Anterior cingulate cortex (tissue), 58 donors: ENCODE data around the gene ARMC7.

Experiments used
- DNase-seq, 58 donors: peaks; one replicate each; lab custom pipeline; 2025; lab: John Stamatoyannopoulos, UW

ARMC7 gene

DNA sequence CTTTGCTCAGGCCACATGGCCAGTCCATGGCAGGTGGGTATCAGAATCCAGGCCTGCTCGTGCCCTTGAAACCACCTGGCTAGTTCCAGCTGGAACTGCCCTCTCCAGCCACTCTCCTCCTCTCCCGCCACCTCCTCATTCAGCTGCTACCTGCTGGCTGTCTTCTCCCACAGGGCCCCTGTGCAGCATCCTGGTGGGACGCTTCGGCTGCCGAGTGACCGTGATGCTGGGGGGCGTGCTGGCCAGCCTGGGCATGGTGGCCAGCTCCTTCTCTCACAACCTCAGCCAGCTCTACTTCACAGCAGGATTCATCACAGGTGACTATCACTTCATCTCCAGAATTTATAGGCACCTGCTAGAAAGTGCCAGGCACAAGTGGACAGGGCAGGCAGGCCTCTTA, 11.9 kb upstream of the ARMC7 start:
- DNase-seq: no peak

DNA sequence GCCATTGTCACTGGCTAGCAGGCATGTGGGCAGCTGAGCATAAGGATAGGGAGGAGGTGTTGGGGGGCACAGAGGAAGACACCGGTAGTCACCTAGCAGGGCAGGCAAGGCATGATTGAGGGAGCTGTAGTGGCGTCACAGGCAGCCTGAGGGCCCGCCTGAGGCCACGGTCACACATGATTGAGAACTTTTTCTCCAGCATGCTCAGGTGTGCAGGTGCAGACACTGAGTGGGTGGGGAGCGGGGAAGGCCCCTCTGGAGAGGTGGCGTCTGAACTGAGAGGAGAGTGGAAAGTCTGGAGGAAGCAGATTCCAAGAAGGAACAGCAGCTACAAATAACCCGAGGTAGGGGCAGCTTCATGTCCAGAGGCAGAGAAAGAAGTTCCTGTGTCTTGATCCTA, 10.9 kb upstream of the ARMC7 start:
- no peak for DNase-seq

DNA sequence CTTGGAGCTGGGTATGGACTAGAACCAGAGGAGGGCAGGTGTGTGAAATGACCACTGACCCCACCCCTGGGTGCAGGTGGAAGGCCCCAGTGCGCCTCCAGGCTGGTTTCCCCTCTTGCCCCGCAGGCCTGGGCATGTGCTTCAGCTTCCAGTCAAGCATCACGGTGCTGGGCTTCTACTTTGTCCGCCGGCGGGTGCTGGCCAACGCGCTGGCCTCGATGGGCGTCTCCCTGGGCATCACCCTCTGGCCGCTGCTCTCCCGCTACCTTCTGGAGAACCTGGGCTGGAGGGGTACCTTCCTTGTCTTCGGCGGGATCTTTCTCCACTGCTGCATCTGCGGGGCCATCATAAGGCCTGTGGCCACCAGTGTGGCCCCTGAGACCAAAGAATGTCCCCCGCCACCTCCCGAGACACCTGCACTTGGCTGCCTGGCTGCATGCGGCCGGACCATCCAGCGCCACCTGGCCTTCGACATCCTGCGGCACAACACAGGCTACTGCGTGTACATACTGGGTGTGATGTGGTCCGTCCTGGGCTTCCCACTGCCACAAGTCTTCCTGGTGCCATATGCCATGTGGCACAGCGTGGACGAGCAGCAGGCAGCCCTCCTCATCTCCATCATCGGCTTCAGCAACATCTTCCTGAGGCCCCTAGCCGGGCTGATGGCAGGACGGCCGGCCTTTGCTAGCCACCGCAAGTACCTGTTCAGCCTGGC, 9.7 kb upstream of the ARMC7 start:
- DNase-seq: no peak

DNA sequence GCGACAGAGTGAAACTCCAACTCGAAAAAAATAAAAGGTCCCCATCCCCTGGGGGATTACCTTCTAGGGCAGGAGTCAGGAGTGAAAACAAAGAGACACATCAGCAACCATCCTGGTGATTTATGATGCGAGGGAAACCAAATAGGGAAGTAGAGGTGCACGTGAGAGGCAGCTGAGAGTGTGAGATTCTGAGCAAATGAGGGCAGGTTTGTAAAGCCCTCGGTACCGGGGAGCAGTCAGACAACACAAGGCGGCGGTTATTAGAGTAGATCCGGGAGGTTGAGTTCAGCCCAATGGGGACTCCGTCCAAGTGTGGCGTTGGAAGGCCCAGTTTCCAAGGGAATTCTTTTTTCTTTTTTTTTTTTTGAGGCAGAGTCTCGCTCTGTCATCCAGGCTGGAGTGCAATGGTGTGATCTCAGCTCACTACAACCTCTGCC, 7.4 kb upstream of the ARMC7 start:
- no peak for DNase-seq

DNA sequence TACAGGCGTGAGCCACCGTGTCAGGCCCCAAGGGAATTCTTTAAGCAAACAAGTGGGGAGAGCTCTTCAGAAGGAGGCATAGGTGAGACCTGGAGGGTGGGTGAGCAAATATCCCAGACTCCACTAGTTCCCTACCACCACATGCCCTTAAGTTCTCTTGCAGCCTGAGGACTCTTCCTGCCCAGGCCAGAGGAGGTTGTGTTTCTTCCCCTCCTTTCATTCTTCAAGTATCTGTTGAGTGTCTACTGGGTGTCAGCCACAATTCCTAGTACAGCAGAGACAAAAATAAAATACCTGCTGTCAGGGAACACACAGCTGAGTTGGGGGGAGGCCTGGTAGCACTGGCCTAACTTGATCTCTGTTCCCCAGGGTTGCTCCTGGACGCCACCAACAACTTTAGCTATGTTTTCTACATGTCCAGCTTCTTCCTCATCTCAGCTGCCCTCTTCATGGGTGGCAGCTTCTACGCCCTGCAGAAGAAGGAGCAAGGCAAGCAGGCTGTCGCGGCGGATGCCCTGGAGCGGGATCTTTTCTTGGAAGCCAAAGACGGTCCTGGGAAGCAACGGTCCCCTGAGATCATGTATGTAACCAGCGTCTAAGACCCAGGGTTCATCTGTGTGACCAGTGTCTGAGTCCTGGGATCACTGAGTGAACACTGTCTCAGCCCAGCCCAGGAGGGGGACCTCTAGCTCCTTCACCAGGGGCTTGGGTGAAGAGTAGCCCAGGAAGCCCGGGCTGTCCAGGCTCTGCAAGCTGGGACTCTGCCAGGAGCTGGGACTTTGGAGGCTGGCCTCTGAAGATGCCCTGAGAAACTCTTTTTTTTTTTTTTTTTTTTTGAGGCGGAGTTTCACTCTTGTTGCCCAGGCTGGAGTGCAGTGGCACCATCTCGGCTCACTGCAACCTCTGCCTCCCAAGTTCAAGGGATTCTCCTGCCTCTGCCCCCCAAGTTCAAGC, 5.9 kb upstream of the ARMC7 start:
- no peak for DNase-seq

DNA sequence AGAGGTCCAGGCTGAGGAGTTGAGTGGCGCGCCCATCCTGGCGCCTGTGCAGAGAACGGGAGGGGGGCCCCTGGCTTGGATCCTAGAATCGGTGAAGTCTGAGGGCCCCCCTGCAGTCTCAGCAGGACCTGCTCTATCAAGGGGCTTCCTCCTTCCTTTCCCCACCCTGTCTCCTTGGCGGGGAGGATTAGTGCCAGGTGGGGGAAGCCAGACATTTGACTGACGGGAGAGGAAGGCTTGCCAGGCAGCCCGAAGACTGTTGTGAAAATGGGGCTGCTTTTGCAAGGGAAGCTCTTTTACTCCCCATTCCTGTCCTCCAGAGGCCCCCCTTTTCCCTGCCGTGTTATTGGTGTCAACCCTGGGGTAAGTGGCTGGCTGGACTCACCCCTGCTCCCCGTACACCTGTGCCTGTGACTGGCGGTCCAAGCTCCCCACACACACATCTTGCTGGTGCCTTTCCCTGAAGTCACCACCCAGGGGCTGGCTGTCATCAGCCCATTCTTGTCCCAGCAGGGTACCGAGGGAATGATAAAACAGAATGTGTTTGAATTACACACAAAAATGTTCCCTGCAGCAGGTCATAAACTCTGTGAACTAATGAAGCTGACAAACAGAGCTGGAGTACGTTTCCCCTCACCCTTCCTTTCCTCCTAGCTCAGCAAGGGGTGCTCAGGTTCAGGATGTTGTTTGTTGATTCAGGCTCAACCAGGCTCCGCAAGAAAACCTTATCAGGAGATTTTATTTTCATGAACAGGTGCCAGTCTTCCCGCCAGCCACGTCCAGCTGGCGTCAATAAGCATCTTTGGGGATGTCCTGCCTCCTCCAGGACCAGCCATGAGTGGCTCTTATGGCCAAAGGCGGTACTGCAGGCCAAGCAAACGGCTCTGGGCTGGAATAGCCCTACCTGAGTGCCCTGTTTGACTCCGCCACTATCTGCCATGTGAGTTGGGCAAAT, 4.4 kb upstream of the ARMC7 start:
- DNase-seq: peak in 5 of 58 donors; percentile 5 to 23 (median 17)

DNA sequence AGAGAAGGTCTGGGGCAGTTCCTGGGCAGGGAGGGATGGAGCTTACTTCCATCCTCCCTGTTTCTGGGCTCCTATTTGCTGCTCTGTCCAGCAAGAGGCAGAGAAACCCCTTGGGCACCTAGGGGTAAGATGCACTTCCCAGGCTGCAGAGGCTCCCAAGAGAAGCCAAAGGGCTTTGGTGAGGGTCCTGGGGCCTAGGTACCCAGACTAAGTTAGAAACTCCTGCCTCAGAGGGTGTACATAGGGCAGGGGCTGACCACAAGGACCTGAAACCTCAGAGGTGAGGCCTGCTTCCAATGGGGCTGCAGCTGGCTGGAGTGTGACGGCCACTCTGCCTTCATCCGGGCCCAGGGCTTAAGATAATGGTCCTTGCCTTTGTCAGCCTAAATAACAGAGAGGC, 1.6 kb upstream of the ARMC7 start:
- no peak for DNase-seq

DNA sequence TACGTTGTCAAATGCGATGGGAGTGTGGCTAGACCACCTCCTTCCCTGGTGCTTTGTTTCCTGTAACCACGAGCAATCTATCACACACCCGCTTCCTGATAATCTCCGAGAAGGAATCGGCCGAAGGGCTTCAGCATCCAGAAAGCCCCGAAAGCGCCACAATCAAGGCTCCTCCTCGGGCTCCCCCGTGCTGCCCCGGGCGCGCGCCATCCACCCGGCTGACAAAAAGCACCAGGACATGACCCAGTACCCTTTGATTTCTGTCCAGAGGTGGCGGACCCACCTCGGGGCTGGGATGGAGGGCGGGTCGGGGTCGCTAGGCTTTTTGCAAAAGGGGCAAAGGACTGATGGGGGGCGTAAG, 743 bp upstream of the ARMC7 start:
- DNase-seq: no peak

DNA sequence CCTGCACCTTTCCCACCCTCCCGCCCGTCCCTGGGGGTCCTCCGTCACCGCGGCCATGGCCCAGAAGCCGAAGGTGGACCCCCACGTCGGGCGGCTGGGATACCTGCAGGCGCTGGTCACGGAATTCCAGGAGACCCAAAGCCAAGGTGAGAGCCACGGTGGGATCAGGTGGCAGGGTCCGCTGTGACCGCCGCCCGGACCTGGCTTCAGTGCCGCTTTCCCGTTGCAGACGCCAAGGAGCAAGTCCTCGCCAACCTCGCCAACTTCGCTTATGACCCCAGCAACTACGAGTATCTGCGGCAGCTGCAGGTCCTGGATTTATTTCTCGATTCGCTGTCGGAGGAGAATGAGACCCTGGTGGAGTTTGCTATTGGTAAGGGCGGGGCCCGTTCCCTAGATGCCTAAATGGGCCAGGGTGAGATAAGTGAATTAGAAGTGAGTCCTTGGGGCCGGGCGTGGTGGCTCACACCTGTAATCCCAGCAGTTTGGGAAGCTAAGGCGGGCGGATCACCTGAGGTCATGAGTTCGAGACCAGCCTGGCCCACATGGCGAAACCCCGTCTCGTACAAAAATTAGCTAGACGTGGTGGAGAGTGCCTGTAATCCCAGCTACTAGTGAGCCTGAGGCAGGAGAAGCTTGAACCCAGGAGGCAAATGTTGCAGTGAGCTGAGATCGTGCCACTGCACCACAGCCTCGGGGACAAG, 617 bp downstream of the ARMC7 start:
- DNase-seq: peak in 1 of 58 donors; percentile 35

DNA sequence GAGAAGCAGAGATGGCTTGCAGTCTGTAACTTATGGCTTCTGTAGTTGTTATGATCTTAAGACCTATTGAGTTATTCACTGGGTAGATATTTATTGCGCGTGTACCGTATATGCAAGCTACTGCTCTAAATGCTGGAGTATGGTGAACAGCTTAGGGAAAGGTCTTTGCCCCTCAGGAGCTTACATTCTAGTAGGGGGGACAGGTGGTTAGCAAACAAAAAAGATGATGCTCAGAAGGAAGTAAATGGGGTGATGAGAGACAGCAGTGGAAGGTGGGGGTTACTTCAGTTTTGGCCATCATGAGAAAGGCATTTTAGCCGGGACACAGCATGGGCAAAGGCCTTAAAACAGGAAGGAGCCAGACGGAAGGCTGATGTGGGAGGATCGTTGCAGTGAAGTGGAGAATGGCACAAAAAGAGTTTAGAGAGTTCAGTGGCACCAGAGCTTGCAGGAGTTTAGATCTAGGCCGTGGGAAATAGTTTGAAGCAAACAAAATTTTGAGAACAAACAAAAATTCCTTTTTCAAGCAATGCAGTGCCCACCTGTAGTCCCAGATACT, 2.1 kb downstream of the ARMC7 start:
- no peak for DNase-seq

DNA sequence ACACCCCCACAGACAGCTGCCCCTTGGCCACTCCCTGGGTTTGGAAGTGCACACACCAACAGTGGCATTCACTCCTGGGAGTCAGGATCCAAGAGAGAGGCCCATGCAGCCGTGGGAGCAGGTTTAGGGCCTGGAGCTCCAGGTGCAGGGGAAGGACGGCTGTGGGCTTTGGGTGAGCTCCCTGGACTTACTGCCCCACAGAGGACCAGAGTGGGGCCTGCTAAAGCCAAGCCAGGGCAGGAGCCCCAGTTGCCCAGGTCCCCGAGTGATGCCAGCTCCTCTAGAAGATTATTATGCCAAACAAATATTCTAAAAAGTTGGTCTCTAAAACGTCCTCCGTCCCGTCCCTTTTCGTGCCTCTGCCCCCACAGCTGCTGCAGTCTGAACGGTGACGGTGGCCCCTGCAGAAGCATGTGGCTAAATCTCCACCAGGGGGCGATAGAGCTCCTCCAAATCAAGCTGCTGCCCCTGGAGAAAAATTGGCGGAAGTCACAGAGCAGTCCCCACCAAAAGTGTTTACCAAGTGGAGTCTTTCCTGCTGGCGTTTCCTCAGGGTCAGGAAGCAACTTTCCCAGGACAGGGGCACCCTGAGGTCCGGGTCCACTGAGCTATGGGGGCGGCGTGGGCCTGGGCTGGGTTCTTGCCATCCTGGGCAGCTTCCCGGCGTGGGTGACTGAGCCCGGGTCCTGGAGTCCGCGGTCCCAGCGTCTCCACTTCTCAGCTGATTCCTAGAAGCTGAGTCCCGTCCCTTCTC, 4.2 kb downstream of the ARMC7 start:
- peak in 56 of 58 donors; percentile 47 to 94 (median 78) for DNase-seq

DNA sequence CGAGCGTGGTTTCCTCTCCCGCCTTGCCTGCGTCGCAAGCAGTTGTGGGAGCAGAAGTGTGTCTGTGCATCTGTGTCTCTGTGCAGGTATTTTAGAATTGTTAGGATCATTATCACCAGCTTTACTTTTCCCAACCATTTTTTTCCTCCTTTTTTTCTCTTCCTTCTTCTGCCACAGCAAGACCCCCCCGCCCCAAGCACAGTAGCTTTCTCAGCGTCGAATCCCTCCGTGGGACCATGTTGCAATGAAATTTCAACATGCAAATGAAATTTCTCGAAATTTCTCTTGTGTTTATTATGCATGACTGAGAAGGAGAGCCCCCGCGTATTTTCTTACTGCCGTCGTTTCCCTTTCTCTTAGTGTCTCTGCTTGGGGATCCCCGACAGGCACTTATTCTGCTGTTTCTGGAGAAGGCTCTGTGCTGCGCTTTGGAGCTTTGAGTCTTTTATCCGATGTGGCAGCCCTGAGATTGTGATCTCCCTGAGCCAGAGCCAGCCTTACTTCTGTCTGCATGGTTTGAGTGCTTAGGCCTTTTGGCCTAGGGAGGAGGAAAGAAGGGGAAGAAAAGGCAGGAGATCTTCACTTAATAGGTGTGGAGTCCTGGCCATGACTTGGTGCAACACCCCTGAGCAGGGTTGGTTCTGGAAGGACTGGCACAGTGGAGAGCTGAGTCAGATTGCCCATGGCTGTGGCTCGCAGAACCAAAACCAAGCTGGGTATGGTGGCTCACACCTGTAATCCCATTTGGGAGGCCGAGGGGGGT, 5.0 kb downstream of the ARMC7 start:
- no peak for DNase-seq

DNA sequence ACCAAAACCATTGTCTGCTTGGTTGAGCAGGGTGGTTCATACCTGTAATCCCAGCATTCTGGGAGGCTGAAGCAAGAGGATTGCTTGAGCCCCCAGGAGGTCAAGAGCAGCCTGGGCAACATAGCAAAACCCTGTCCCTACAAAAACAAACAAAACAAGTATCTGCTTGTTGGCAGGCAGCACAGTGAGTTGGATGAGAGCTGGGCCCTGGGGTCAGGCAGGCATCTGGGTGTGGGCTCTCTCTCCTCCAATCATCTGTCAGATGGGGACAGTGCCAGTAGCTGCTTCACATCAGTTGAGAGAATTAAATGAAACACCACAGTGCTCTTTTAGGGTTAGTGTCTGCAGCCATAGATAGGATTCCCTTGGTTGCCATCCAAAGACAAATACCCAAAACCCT, 5.8 kb downstream of the ARMC7 start:
- DNase-seq: no peak

DNA sequence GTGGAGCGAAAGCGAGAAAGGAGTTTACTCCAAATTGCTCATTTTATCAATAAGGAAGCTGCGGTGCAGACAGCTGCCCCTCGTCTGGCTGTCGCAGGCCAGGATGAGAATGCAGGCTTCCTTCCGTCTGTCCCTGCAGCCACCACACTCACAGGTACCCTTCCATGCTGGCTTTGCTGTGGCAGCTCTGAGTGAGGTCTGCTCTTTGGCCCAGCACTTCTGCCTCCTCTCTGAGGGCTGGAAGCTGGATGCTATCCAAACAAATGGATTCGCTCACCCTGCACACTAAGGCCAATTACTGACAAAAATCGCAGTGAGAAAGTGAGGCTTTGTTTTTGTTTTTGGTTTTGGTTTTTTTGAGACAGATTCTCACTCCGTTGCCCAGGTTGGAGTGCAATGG, 7.0 kb downstream of the ARMC7 start:
- no peak for DNase-seq

DNA sequence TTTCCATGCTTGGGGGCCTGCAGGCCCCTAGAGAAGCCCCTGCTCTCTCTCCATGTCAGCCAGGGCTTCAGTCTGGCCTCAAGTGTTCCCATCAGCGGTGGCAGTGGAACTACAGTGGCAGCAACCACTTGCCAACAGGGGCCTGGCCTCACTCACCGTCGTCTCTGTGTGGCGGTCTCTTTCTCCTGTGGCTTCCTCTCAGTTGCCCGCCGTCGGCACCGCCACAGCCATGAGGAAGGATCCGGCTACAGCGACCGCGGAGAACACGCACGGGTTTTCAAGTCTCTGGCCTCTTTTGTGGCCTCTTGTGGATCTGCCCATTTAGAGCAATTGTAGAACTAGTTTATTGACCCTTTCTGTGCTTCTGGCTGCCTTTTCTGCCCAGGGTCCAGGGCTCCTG, 8.5 kb downstream of the ARMC7 start:
- DNase-seq: no peak

DNA sequence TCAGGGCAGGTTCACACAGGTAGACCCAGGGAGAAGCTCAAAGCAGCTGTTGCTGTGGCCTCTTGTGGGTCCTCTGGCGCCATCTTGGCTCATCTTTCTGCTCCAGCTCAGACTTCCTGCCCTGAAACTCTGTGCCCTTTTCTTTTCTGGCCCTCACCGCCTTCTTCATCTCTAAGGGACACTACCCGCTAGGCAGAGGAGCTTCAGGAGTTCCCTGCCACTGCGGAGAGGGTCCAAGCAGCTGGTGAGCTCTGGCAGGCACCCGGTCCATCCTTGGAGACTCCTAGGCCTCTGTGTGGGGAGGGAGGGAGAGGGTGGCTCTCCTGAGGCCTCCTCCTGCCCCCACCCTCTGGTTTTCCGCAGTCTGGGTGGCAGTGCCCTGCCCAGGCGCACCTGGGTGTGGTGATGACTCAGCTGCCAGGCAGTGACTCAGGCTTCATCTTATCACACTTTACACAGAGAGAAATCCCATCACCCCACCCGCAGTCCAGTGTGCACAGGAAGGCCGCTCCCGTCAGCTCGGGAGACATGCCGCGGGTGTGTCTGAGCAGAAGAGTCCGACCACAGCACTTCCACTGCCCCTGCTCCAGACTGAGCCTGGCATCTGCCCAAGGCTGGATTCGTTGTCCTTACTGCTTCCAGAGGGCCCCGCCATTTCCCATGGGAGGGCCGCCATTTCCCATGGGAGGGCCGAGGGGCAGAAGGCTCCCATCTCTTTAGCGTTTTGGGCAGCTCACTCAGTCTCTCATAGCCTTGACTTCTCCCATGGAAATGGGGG, 14.5 kb downstream of the ARMC7 start:
- DNase-seq: peak in 2 of 58 donors; percentile 20 to 32

DNA sequence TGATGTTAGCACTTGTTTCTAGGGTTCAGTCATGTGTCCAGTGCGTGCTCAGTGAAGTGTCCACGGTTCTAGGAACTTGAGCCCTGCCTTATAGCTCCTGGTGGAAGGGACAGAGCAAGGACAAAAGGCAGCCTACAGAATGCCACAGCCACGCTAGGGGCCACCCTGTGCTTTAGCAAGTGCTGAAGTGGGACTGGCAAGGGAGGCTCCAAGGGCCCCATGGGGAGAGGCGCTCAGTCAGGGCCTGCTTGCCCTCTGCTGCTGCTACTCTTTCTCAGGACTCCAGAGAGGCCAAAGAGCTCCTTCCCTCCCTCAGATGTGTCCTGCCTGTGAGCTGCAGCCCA, 15.0 kb downstream of the ARMC7 start:
- DNase-seq: no peak
